AG04450 (cell line): Measurements from ENCODE around the gene C16orf95. TPM values are rescaled to one million over a fixed set of nuclear protein-coding genes. Genes with fewer than 3 reads are reported as not detected.

ENCODE experiments used
- CTCF ChIA-PET: fragments of 300-600, 350-600 bp; formaldehyde crosslinking; extraction: SDS; loops from one replicate; lab custom pipeline; 2022; ENCODE audit warnings: antibody characterized with exemption, inconsistent platforms; lab: Charles Lee
- POLR2A ChIA-PET: fragments of 350-600 bp; formaldehyde crosslinking; extraction: SDS; loops from one replicate; lab custom pipeline; 2021; ENCODE audit warnings: antibody characterized with exemption, inconsistent platforms; lab: Yijun Ruan, JAX
- DNase-seq: peaks from one replicate; pipeline ENCODE4 v3.0.0-alpha.2; 2011; ENCODE audit warnings: low read depth, low spot score
- H3K27ac ChIP-seq: one replicate; pipeline ENCODE4 v1.5.1; 2012; ENCODE audit warnings: low read depth, low read length, control low read depth
- H3K27me3 ChIP-seq: one replicate; pipeline ENCODE4 v1.6.0; 2012; ENCODE audit warnings: low read length; ENCODE audit not compliant: control insufficient read depth, insufficient read depth
- H3K4me3 ChIP-seq: 2 replicates; pipeline ENCODE4 v1.5.1; 2011; ENCODE audit warnings: mild to moderate bottlenecking, low read depth, low read length, control low read depth
- H3K9me3 ChIP-seq: 2 replicates; pipeline ENCODE4 v1.5.1; 2012; ENCODE audit warnings: low read length; ENCODE audit not compliant: control insufficient read depth, insufficient read depth
- CTCF ChIP-seq: IDR thresholded peaks from 2 replicates; pipeline ENCODE4 v1.5.1; 2011; ENCODE audit warnings: low read depth, low read length, control low read depth, inconsistent platforms
- polyA plus RNA-seq: library from polyadenylated mRNA; depleted of rRNA; stranded (reverse); fragments of >200 nt; gene quantifications from 2 replicates; pipeline ENCODE4 v1.2.3, GENCODE V29; 2011

C16orf95 gene
- polyA plus RNA-seq, 1 experiment = 2.0 TPM

- H3K9me3 ChIP-seq = no peaks in the 10 kb centered on the region; the same call in 1 of the 2 replicates
- H3K27me3 ChIP-seq = no peaks in the 10 kb centered on the region
- no peak for TF ChIP-seq CTCF
- DNase-seq = no peak
- no peak overlapping the region for H3K27ac ChIP-seq
- CTCF ChIA-PET = interaction anchor here (0.6 kb wide), 1 partner anchor 772 kb away, joined by 3 read pairs; no protein-coding TSS in a partner anchor
- POLR2A ChIA-PET = interaction anchor here (1.6 kb wide), 1 partner anchor 35 kb away, joined by 4 read pairs; the partner anchor contains the start of gene FBXO31
- no peak overlapping the region for H3K4me3 ChIP-seq
Measured at GRCh38 chr16:87347932-87348615, 30.9 kb upstream of the C16orf95 start.

GRCh38 chr16:87346517-87347060 lies 29.4 kb upstream of the C16orf95 start:
- H3K4me3 ChIP-seq = no peak overlapping the region
- ChIA-PET POLR2A (no interaction called here), CTCF (no interaction called here)
- H3K27ac ChIP-seq = no peak overlapping the region
- no peaks in the 10 kb centered on the region; the same call in 1 of the 2 replicates for H3K9me3 ChIP-seq
- no peak for DNase-seq
- H3K27me3 ChIP-seq = no peaks in the 10 kb centered on the region
- no peak for TF ChIP-seq CTCF

GRCh38 chr16:87345726-87346424 lies 28.7 kb upstream of the C16orf95 start:
- Histone ChIP-seq H3K4me3 (no peak overlapping the region), H3K27ac (no peak overlapping the region), H3K27me3 (no peaks in the 10 kb centered on the region), H3K9me3 (no peaks in the 10 kb centered on the region; the same call in 1 of the 2 replicates)
- TF ChIP-seq CTCF = no peak
- DNase-seq = no peak
- CTCF ChIA-PET = no interaction called here
- POLR2A ChIA-PET = no interaction called here

- no peak for TF ChIP-seq CTCF
- Histone ChIP-seq H3K9me3 (no peaks in the 10 kb centered on the region; the same call in 1 of the 2 replicates), H3K27ac (no peak overlapping the region), H3K27me3 (no peaks in the 10 kb centered on the region), H3K4me3 (no peak overlapping the region)
- DNase-seq = no peak
- ChIA-PET POLR2A (no interaction called here), CTCF (interaction anchor here (0.5 kb wide), 1 partner anchor 19 kb away, joined by 3 read pairs; no protein-coding TSS in a partner anchor)
Measured at GRCh38 chr16:87344931-87345631, 27.9 kb upstream of the C16orf95 start.
